ENCODE data around the gene SETBP1. TPM values are rescaled to one million over a fixed set of nuclear protein-coding genes. Genes with fewer than 3 reads are reported as not detected.

The SETBP1 gene
- total and polyA plus RNA-seq, 5 donors: 2.0 to 24.1 (median 16.4) TPM

DNA sequence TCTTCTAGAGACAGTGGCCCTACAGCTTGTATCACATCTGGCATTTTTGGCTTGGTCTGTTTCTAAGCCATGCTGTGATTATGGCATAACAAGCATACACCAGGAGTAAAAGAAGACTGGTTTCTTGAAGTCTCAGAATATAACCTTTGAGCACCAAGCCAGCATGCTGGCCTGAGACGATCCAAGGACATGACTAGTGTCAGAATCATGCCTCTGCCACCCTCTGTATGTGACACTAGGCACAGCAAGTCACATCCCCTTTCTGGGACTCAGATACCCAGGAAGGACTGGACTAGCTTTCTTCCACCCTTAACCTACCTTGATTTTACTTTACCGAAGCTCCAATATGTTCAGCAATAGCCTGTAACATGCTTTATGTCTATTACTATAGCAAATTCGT lies 345.5 kb downstream of the SETBP1 start:
- no peak for ATAC-seq

DNA sequence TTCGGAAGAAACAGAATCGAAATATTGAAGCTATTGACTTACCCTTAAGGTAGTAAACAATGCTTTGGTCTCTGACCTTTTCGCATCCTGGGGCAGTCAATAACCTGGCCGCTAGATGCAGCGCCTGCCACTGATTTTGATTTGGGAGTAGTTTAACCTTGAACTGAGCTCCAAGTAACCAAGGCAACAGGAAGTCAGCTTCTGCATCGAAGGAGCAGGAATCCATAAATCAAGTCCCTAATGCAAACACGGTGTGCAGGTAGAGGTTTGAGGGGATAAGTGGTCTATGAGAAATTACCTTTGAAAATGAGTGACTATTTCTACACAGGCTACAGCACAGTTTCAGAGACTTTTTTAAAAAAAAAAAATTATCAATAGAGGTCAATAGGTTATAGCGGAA lies 353.5 kb downstream of the SETBP1 start:
- DNase-seq (no peak), ATAC-seq (no peak)
- Histone ChIP-seq H3K4me1 (ENCODE audit: control insufficient read depth, insufficient read depth, low read length) (no peaks in the 10 kb centered on the region), H3K27me3 (ENCODE audit: control insufficient read depth, insufficient read depth) (no peaks in the 10 kb centered on the region), H3K9me3 (ENCODE audit: control insufficient read depth, low read length) (no peaks in the 10 kb centered on the region), H3K27ac (ENCODE audit: low read length) (no peak overlapping the region), H3K4me3 (ENCODE audit: low read length) (no peak overlapping the region)
- intact Hi-C loops (cut with DNase I): no loop called here
- 94% methylated on average over 8 of the region's 8 CpGs for WGBS

More for the DNA sequence above, 345.5 kb downstream of the SETBP1 start:
- no peak overlapping the region for H3K27ac ChIP-seq (ENCODE audit: low read length)
- H3K27me3 ChIP-seq (ENCODE audit: control insufficient read depth, insufficient read depth): no peaks in the 10 kb centered on the region
- H3K4me3 ChIP-seq (ENCODE audit: low read length): no peak overlapping the region
- H3K9me3 ChIP-seq (ENCODE audit: control insufficient read depth, low read length): no peaks in the 10 kb centered on the region
- 78% methylated on average over 3 of the region's 3 CpGs for WGBS
- intact Hi-C loops (cut with DNase I): no loop called here
- H3K4me1 ChIP-seq (ENCODE audit: control insufficient read depth, insufficient read depth, low read length): peaks cover 4% of the 10 kb centered on the region
- no peak for DNase-seq

DNA sequence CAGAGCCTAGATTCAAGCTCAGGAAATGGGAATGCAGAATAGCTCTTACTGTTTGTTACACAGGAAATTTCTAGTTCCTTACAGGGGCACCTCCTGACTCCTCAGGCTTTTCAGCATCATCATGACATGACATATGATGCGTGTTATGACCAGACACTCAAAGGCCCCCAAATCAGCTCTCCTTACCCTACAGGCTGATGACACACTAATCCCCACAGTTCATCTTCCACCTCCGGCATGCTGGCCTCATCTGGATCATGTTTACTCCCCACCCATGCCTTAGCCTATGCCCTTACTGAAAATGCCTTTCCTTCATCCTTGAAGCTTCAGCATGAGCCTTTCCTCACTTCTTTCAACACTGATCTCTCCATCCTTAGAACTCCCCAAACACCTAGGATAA lies 356.9 kb downstream of the SETBP1 start:
- no peaks in the 10 kb centered on the region for H3K9me3 ChIP-seq (ENCODE audit: control insufficient read depth, low read length)
- no peaks in the 10 kb centered on the region for H3K4me1 ChIP-seq (ENCODE audit: control insufficient read depth, insufficient read depth, low read length)
- no peak overlapping the region for H3K27ac ChIP-seq (ENCODE audit: low read length)
- no peak for ATAC-seq
- no peak for DNase-seq
- intact Hi-C loops (cut with DNase I): no loop called here
- H3K4me3 ChIP-seq (ENCODE audit: low read length): no peak overlapping the region
- 100% methylated on average over 2 of the region's 2 CpGs for WGBS
- H3K27me3 ChIP-seq (ENCODE audit: control insufficient read depth, insufficient read depth): peaks cover 2% of the 10 kb centered on the region

GRCh38 chr18:45039376-45039775 lies 358.7 kb downstream of the SETBP1 start:
- ATAC-seq (no peak), DNase-seq (no peak)
- intact Hi-C loops (cut with DNase I): no loop called here
- WGBS: 90% methylated on average over 5 of the region's 5 CpGs
- Histone ChIP-seq H3K4me3 (ENCODE audit: low read length) (no peak overlapping the region), H3K4me1 (ENCODE audit: control insufficient read depth, insufficient read depth, low read length) (no peaks in the 10 kb centered on the region), H3K9me3 (ENCODE audit: control insufficient read depth, low read length) (no peaks in the 10 kb centered on the region), H3K27ac (ENCODE audit: low read length) (no peak overlapping the region), H3K27me3 (ENCODE audit: control insufficient read depth, insufficient read depth) (peaks cover 2% of the 10 kb centered on the region)

DNA sequence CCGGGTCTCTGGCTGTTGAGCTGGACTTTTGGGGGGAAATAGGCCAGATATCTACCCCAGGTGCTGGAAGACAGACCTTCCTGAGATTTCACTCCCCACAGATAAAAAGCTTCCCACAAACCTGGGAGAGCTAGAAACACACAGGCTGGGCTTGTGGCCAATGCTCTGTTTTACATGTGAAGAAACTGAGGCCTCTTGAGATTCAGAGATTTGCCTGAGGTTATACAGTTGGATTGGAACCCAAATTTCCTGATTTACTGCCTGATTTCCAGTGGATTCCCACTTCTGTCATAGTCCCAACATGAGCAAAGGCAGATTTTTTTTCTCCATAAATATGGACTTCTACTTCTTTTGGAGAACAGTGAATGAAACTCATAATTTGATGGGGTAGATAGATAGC lies 360.2 kb downstream of the SETBP1 start:
- intact Hi-C loops (cut with DNase I): no loop called here
- Histone ChIP-seq H3K27me3 (ENCODE audit: control insufficient read depth, insufficient read depth) (peaks cover 2% of the 10 kb centered on the region), H3K27ac (ENCODE audit: low read length) (no peak overlapping the region), H3K9me3 (ENCODE audit: control insufficient read depth, low read length) (no peaks in the 10 kb centered on the region), H3K4me1 (ENCODE audit: control insufficient read depth, insufficient read depth, low read length) (no peaks in the 10 kb centered on the region), H3K4me3 (ENCODE audit: low read length) (no peak overlapping the region)
- no peak for DNase-seq
- 75% methylated on average over 1 of the region's 1 CpG for WGBS
- no peak for ATAC-seq

DNA sequence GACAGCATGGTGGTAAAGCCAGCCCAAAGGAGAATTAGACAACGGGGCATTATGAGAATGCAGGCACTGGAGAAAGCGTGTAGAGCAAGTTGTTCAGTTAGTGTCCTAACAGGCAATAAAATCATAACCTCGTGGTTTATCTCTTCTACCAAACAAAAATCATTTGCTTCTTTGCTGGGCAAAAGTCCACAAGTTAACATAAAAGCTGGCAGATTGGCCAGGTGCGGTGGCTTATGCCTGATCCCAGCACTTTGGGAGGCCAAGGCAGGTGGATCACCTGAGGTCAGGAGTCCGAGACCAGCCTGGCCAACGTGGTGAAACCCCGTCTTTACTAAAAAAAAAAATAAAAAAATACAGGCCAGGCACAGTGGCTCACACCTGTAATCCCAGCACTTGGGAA lies 364.1 kb downstream of the SETBP1 start:
- Histone ChIP-seq H3K27ac (ENCODE audit: low read length) (no peak overlapping the region), H3K4me3 (ENCODE audit: low read length) (no peak overlapping the region), H3K4me1 (ENCODE audit: control insufficient read depth, insufficient read depth, low read length) (no peaks in the 10 kb centered on the region), H3K9me3 (ENCODE audit: control insufficient read depth, low read length) (no peaks in the 10 kb centered on the region), H3K27me3 (ENCODE audit: control insufficient read depth, insufficient read depth) (peaks cover 2% of the 10 kb centered on the region)
- WGBS: 95% methylated on average over 7 of the region's 7 CpGs
- intact Hi-C loops (cut with DNase I): no loop called here
- ATAC-seq (no peak), DNase-seq (no peak)

- no peak overlapping the region for H3K27ac ChIP-seq (ENCODE audit: low read length)
- peaks cover 1% of the 10 kb centered on the region for H3K4me1 ChIP-seq (ENCODE audit: control insufficient read depth, insufficient read depth, low read length)
- intact Hi-C loops (cut with DNase I): no loop called here
- no peaks in the 10 kb centered on the region for H3K27me3 ChIP-seq (ENCODE audit: control insufficient read depth, insufficient read depth)
- no peaks in the 10 kb centered on the region for H3K9me3 ChIP-seq (ENCODE audit: control insufficient read depth, low read length)
- H3K4me3 ChIP-seq (ENCODE audit: low read length): no peak overlapping the region
- DNase-seq (peak in 1 of 3 donors; percentile 15), ATAC-seq (no peak)
- WGBS: 86% methylated on average over 3 of the region's 3 CpGs
Observed at GRCh38 chr18:45046228-45046627, 365.5 kb downstream of the SETBP1 start.

- Histone ChIP-seq H3K27me3 (ENCODE audit: control insufficient read depth, insufficient read depth) (no peaks in the 10 kb centered on the region), H3K4me1 (ENCODE audit: control insufficient read depth, insufficient read depth, low read length) (peaks cover 1% of the 10 kb centered on the region), H3K27ac (ENCODE audit: low read length) (no peak overlapping the region), H3K9me3 (ENCODE audit: control insufficient read depth, low read length) (no peaks in the 10 kb centered on the region), H3K4me3 (ENCODE audit: low read length) (no peak overlapping the region)
- intact Hi-C loops (cut with DNase I): no loop called here
- DNase-seq (no peak), ATAC-seq (no peak)
- 77% methylated on average over 6 of the region's 6 CpGs for WGBS
Observed at GRCh38 chr18:45046961-45047360, 366.3 kb downstream of the SETBP1 start.

- ATAC-seq: no peak
- H3K4me3 ChIP-seq (ENCODE audit: low read length): no peak overlapping the region
- peaks cover 1% of the 10 kb centered on the region for H3K4me1 ChIP-seq (ENCODE audit: control insufficient read depth, insufficient read depth, low read length)
- 86% methylated on average over 4 of the region's 4 CpGs for WGBS
- no peak for DNase-seq
- no peaks in the 10 kb centered on the region for H3K9me3 ChIP-seq (ENCODE audit: control insufficient read depth, low read length)
- intact Hi-C loops (cut with DNase I): no loop called here
- H3K27me3 ChIP-seq (ENCODE audit: control insufficient read depth, insufficient read depth): no peaks in the 10 kb centered on the region
- H3K27ac ChIP-seq (ENCODE audit: low read length): no peak overlapping the region
Observed at GRCh38 chr18:45049578-45050319, 369.1 kb downstream of the SETBP1 start.

- peaks cover 1% of the 10 kb centered on the region for H3K4me1 ChIP-seq (ENCODE audit: control insufficient read depth, insufficient read depth, low read length)
- H3K27ac ChIP-seq (ENCODE audit: low read length): no peak overlapping the region
- no peaks in the 10 kb centered on the region for H3K27me3 ChIP-seq (ENCODE audit: control insufficient read depth, insufficient read depth)
- 61% methylated on average over 3 of the region's 3 CpGs for WGBS
- DNase-seq: no peak
- intact Hi-C loops (cut with DNase I): no loop called here
- H3K9me3 ChIP-seq (ENCODE audit: control insufficient read depth, low read length): no peaks in the 10 kb centered on the region
- ATAC-seq: peak in 1 of 2 donors; percentile 53
- no peak overlapping the region for H3K4me3 ChIP-seq (ENCODE audit: low read length)
Observed at GRCh38 chr18:45050712-45051601, 370.3 kb downstream of the SETBP1 start.

GRCh38 chr18:45054636-45055035 lies 373.9 kb downstream of the SETBP1 start:
- WGBS: 69% methylated on average over 3 of the region's 3 CpGs
- no peaks in the 10 kb centered on the region for H3K27me3 ChIP-seq (ENCODE audit: control insufficient read depth, insufficient read depth)
- no peak overlapping the region for H3K27ac ChIP-seq (ENCODE audit: low read length)
- ATAC-seq (no peak), DNase-seq (no peak)
- no peaks in the 10 kb centered on the region for H3K9me3 ChIP-seq (ENCODE audit: control insufficient read depth, low read length)
- intact Hi-C loops (cut with DNase I): no loop called here
- H3K4me3 ChIP-seq (ENCODE audit: low read length): no peak overlapping the region
- peaks cover 1% of the 10 kb centered on the region for H3K4me1 ChIP-seq (ENCODE audit: control insufficient read depth, insufficient read depth, low read length)

Data from right cardiac atrium (tissue), 5 donors.